NOMO-1 treated with DMSO at 0.1 percent for 48 hours (cell line): ENCODE data around the gene RFESD.
A peak's percentile ranks its signal among the peaks of the same experiment; 100 is the strongest.

ENCODE experiments used
- DNase-seq: peaks from one replicate; lab custom pipeline; 2025; ENCODE audit not compliant: unreplicated experiment; lab: John Stamatoyannopoulos, UW

The RFESD gene

DNA sequence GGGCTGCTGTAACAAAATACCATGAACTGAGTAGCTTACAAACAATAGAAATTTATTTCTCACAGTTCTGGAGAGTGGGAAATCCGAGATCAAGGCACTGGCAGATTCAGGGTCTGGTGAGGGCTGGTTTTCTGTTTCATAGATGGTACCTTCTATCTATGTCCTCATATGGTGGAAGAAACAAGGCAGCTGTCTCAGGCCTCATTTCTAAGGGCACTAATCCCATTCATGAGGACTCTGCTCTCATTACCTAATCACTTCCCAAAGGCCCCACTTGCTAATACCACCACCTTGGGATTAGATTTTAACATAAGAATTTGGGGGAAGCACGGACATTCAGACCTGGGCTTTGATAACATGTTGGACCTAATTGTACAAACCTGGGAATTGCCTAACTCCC is 13.5 kb downstream of the RFESD start:
- no peak for DNase-seq

DNA sequence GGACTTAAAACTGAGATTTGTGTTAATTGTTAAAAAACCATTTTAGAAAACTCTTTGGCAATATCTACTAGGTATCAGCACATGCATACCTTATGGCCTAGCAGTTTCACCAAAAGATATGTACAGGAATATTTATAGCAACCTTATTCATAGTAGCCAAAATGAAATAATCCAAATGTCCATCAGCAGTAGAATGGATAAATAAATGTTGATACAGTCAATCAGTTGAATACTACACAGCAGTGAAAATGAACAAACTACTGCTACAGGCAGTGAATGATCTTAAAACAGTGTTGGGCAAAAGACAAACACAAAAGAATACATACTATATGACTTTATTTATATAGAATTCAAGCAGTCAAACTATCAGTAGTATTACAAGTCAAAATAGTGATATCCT is 16.4 kb downstream of the RFESD start:
- no peak for DNase-seq

DNA sequence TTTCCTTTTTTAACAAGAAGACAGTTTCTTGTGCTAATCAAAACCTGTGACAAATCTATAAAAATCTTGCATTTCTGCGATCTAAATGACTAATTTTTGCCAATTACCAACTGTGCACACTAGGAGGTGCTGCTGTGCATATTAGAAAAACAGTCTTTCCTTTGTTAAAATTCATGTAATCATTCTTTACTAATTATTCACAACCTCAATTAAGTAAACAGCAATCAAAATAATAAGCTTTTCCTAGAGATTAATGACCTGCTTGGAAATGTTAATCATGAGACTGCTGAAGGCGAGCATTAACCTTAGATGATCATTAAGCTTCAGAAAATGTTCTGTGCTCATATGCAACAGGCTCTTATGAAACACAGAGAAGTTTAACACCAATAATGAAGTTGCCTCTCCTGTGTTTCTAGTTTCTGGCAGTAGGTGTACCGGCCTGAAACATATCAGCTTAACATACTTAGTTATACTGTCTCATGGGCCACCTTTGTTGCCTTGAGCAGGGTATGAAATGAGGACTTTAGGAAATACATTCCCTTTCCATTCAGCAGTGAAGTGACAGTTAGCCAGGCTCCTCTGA is 17.7 kb downstream of the RFESD start:
- peak; percentile 30 for DNase-seq

DNA sequence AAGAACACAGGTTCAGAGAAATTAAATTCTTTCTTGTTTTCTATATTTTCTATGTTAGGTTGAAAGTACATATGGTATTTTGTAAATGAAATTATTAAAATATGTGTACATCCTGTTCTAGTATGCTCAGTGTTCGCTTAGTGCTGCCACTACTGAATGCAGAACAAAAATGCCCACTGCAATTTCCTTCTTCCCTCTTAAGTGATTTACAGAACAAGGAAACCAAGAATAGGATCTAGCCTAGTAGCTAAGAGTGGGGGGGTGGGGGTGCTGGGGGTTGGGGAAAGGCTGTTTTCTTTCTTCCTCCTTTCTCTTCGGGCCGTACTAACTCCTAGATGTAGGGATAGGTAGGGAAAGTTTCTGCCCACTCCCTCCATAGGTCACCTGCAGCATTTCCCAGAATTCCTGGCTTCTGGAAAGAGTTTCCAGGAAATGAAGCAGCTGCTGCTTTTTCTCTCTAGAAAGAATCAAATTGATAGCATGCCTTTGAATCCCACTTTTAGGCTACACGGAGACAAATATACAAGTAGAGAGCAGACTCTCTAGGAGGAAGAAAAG is 20.6 kb downstream of the RFESD start:
- peak; percentile 40 for DNase-seq

DNA sequence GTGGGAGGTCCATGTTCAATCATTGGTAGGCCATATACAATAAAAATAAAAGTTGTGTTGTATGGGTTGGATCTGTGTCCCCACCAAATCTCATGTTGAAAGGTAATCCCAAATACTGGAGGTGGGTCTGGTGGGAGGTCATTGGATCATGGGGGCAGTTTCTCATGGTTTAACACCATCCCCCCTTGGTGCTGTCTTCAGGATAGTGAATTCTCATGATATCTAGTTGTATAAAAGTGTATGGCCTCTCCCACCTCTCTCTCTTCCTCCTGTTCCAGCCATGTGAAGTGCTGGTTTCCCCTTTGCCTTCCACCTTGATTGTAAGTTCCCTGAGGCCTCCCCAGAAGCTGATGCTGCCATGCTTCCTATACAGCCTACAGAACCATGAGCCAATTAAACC is 21.1 kb downstream of the RFESD start:
- DNase-seq: no peak

DNA sequence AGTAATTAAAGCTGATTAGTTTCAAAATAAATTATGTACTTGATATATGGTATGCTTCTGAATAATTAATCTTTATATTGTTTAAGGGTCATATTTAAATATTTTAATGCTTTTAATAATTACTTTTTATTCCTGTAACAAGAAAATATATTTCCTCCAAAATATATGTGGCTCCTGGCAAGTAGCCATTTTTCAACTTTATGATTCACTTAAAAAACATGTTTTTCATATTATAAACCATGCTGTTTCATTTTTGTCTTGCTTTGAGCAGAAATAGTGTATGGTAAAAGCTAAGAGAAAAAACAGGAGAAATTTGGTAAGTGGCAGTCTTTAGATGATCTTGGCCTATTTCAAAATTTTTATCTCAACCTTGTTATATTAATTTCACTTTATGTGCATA is 21.6 kb downstream of the RFESD start:
- DNase-seq: no peak

DNA sequence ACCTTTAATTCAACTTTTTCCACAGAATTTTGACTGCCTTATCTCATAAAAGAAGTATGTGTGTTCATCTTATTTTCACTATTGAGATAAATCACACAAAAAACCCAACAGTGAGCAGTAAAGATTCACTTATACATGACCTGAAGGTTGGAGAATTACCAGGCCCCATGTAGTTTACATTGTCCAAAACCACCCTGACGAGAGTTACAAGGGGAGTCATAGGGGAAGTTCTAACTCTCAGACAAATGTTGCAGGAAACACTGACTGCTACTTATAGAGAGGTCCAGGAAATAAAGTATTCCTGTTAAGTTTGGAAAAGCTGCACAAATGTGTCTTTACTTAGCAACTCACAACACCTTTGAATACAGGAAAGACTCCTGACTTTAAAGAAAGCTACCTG is 22.2 kb downstream of the RFESD start:
- DNase-seq: no peak

DNA sequence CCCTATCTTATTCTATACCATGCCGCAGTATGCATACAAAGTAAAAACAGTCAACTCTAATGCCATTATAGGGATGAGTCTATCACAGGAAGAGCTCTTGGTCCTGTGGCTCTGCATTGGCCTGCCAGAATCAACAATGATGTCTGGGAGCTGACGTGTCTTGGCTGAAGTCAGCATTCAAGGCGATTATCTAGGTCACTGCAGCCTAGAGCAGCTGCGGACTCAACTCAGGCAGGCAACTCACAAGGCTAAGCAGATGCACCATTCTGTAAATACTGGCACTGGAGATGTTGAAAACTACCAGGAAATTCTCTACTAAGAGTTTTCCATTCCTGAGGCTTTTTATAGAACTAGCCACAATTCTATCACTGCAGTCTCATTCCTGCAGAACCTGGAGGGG is 23.0 kb downstream of the RFESD start:
- DNase-seq: no peak

DNA sequence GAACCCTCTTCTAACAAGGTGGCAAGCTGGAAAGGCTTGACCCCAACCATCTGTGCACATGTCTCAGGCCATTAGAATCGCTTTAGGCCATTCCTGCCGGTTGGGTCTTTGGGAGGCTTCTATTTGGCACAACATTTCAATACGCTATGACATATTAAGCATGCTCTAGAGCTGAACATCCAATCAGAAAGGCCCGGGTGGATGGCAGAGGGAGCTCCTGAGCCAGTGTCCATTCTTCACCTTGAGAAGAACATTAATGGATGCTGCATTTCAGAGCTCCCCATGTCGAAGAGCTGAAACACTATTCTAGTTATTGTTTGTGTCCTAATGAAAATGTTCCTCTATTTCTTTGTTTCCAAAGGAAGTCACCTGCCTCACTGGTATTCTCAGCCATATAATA is 23.4 kb downstream of the RFESD start:
- no peak for DNase-seq

DNA sequence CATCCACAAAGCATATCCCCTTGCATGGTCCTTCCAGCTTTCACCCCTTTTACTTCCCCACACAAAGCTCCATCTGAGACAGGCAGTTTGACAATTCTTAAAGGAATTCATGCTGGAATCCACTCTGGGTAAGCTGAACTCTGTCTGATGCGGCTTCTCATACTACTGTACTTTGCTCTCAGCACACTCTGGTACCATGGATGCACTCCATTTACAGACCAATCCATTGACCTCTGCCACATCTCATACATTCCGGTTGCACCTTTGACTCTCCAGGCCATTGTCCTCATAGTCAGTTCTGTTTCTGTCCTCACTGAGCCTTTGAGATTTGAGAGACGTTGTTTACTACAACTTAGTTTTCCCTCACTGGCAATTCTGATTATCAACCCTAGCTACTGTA is 24.0 kb downstream of the RFESD start:
- no peak for DNase-seq

DNA sequence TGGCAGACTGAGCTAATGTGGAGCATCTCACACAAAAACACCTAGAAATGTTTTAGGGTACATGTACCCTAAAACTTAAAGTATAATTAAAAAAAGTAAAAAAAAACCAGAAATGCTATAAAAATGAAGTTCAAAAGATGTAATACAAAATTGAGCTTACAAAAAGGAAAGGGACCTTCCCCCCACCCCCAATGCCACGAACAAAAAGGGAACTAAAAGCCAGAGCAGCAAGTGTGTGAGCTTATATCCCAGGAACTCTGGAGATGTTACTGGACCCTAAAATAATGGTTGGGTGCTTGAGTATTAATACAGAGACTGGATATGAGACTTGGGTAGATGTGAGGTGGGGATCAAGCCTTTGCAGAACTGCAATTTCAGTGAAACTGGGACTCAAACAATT is 25.2 kb downstream of the RFESD start:
- no peak for DNase-seq

DNA sequence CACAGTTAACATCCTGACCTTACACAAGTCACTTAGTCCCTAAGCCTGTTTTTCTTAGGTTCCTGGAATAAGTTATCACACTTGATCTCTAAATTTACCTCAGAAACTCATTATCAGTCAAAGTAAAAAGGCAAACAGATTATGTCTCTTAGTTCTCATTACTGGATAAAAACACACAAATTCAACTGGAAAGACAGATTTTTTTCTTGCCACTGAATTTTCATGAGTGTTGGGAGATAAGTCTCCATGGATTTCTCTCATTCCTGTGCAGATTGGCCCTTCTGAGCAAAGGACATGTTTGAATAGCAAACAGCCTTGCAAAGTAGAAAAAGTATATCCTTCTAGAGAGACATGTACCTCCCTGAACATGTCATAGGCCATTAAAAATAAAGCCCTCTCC is 26.1 kb downstream of the RFESD start:
- DNase-seq: no peak

DNA sequence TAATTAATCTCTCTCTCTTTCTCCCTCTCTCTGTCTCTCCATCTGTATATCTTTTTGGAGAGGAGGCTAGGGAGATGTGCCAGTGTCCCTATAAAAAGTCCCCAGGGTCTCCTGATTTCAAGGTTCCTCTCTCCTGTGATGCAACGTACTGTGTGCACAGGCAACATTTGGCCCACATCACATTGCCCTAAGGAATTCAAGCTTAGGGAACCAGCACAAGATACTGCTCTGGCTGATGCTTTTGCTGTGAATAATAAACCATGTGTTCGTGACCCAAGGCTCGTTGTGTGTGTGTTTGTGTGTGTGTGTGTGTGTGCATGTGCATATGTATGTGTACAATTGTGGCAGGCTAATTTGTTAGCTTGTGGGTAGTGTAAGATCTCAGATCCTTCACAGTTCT is 26.5 kb downstream of the RFESD start:
- DNase-seq: no peak

DNA sequence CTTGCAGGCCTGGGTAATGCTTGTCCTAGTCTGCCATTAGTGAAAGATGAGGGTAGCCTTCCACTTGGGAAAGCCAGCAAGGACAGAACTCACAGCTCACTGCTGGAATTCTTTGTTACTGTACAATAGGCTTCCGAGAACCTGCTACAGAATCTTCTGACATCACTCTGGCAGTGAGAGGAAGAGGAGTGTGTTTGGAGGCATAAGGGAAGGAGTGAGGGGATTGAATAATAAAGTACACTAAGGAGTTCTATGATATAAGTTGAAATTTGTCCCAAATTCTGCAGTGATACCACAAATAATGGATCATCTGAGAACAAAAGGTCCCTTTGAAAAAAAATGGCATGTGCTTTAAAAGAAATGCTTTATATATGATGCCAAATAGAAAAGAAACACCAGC is 36.3 kb downstream of the RFESD start, which contains the start of gene SPATA9:
Gene SPATA9 (minus strand): TSS at position 101 of the 400 bp plus-strand sequence. CDS start 137 bp downstream, outside the sequence.
- DNase-seq: no peak

DNA sequence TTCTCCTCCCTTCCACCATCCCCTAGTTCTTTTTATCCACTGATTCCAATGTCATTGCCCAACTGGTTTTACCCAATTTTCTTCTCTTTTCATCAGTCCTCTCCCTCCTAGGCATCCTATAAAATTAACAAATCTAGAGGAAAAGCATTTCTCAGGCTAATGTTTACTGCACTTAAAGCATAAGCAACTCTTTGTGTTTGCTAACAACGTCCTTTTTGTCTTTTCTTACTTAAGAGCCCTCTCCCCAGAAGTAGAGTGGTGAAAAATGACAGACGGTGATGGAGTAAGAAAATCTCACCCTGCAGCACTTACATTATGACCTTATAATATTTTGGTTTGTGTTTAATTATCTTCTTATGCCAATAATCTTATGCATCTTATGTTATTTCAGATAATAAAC is 37.8 kb downstream of the RFESD start:
- DNase-seq: no peak

DNA sequence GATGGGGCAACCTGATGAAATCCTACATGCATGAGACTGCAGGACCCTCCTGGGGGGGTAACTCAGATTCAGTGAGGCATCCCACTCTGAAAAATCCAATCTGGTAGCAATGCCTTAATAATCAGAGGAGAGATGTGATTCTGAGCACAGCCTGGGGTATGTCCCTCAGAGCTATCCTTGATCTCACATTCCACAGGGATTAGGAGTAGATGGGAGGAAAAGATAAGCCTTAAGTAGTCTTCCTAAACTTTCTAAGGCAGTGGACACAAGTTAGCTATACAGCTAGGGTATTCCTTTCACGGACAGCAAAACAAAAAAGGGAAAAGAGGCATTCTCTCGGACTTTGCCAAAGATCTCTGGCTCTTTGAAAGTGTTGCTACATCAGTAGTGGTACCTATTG is 40.1 kb downstream of the RFESD start:
- DNase-seq: no peak

DNA sequence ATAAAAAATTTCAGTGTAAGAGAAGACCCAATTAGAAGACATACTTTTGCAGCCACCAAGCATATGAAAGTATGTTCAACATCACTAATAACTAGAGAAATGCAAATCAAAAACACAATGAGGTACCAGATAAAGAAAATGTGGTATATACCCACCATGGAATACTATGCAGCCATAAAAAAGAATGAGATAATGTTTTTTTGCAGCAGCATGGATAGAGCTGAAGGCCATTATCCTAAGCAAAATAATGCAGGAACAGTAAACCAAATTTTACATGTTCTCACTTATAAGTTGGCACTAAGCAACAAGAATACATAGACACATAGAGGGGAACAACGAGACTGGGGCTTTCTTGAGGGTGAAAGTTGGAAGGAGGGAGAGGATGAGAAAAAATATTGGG is 43.1 kb downstream of the RFESD start:
- DNase-seq: no peak

DNA sequence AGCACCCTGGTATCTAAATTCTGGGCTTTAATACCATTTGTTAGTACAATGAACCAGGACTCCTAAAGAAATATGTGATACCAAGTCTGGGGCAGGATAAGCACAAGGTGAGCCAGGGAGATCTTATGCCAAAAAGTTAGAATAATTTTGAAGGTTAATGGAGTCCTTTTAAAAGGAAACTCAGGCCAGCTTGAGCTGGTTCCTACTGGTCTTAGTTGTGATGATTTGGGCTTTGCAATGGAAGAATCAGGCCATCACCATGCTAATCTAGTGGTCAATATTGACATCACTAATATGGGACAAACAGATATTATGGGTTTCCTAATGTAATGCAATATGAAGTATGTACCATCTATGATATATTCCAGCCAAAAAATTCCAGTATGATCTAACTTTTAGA is 43.8 kb downstream of the RFESD start:
- no peak for DNase-seq

DNA sequence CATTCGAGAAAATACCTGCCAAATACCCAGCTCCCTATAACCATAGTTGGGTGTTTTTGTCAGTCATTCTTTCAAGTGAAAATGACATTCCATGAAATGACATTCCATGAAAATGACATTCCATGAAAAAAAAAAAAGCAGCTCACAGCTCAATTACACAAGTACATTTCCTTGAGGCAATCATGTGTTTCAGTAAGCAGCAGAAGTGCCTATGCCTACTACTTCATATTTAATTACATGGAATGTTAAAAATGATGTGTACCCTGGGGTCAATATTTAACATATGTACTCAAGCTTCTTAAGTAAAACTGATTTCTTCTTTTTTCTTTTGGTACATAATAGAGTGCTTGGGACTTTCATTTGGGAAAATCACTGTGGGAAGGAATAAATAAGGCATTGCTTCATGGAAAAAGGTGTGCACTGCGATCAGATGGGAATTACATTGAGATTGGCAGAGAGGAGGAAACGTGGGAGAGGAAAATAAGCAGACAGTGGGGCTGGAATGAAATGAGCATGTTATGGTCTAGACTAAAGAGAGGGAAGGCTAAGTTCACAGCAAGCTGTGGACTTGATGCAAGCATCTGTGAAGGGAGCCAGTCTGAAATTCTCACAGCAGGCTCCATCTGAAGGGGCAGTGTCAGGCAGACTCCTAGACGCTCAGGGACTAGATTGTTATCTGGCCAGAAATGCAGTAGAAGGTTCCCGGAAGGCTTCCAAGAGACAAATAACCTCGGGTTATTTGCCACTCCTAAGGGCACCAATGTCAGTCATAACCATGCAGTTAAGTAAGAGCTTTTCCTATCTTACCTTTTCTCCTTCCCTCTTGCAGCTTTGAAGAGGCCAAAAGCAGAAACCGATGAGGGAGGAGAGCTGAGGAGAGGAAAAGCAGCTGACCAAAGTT is 51.5 kb downstream of the RFESD start:
- DNase-seq: no peak

DNA sequence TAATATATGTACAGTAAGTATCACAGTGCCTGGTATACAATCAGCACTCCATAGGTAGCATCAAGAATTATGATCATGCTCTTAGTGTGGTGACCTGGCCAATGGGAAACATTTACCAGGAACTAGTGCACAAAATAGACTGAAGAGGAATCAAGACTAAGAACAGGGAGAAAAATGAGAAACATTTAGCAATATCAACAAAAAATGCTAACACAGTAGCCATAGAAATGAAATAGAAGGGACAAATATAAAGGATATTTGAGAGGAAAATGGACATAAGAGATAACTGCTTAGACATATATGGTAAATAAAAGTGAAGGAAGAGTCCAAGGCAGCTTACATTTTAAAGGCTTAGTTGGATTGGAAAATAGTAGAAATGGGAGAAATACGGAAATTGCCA is 52.8 kb downstream of the RFESD start:
- no peak for DNase-seq

DNA sequence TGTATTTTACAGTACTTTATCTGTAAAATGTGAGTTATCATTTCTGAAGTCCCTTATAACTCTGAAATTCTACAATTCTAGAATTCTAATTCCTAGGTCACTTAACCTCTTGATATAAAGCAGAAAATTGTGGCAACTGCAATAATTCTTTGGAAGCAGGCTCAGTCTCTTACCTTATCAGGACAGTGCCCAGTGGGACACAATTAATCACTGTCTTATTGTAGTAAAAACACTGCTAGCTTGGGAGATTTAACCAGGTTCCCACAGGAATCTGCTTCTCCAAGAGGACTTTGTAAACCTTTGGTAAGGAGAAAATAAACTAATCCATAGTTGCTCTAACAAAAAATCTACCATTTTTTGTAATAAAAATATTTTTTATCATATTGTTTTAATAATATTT is 54.5 kb downstream of the RFESD start:
- DNase-seq: no peak

DNA sequence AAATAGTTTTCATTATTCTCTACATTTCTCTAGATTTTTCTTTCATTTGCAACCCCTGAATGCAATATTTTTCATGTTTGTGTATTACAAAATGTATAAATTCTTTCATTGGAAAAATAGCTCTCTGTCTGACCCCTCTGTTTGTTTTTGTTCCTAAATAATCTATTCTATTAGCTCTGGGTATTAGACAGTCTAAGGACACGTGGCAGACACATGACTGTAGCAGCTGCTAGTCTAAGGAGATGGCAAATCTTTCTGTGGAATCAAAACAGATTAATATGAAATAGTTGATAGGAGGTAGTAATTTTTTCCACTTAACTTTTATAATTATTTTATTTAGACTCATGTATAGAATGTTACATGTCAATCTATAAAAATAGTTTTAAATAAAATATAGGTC is 57.6 kb downstream of the RFESD start:
- DNase-seq: no peak
